Liver (tissue), 9 donors: ENCODE data around the gene SMOC2. TPM values are rescaled to one million over a fixed set of nuclear protein-coding genes. Genes with fewer than 3 reads are reported as not detected.

Experiments used
- DNase-seq: peaks from one replicate; pipeline ENCODE4 v3.0.0-alpha.2; 2017; ENCODE audit warnings: low spot score
- H3K27ac ChIP-seq, 2 donors: one replicate each; pipeline ENCODE4 v1.7.0; 2013; ENCODE audit warnings: inconsistent platforms in 2 of 2, low read length in 2 of 2, control low read depth in 1 of 2, low read depth in 1 of 2, mild to moderate bottlenecking in 1 of 2
- H3K27me3 ChIP-seq, 4 donors: one replicate each; pipeline versions ENCODE4 v1.6.1 to v1.7.0; 2013; ENCODE audit warnings: low read length in 3 of 4, inconsistent platforms in 1 of 4, mild to moderate bottlenecking in 1 of 4, moderate library complexity in 1 of 4; ENCODE audit not compliant: control insufficient read depth in 4 of 4, insufficient read depth in 4 of 4
- H3K36me3 ChIP-seq, 4 donors: one replicate each; pipeline versions ENCODE4 v1.6.1 to v1.7.0; 2013; ENCODE audit warnings: low read length in 3 of 4, mild to moderate bottlenecking in 3 of 4, low read depth in 1 of 4, moderate library complexity in 1 of 4; ENCODE audit not compliant: control insufficient read depth in 4 of 4, insufficient read depth in 3 of 4
- H3K4me1 ChIP-seq, 4 donors: one replicate each; pipeline versions ENCODE4 v1.6.1 to v1.7.0; 2013; ENCODE audit warnings: low read length in 3 of 4, mild to moderate bottlenecking in 3 of 4, moderate library complexity in 1 of 4; ENCODE audit not compliant: control insufficient read depth in 4 of 4, insufficient read depth in 4 of 4
- H3K4me3 ChIP-seq, 3 donors: one replicate each; pipeline versions ENCODE4 v1.6.1 to v1.7.0; 2013; ENCODE audit warnings: low read length in 3 of 3, control low read depth in 1 of 3, low read depth in 1 of 3, mild to moderate bottlenecking in 1 of 3
- H3K9ac ChIP-seq, 2 donors: one replicate each; pipeline ENCODE4 v1.7.0; 2013; ENCODE audit warnings: low read length in 2 of 2, mild to moderate bottlenecking in 2 of 2, moderate library complexity in 2 of 2, control low read depth in 1 of 2, low read depth in 1 of 2
- H3K9me3 ChIP-seq, 4 donors: one replicate each; pipeline versions ENCODE4 v1.6.1 to v1.7.0; 2013; ENCODE audit warnings: low read length in 3 of 4; ENCODE audit not compliant: control insufficient read depth in 4 of 4
- EGR1 ChIP-seq, 2 donors: IDR thresholded peaks; 2 replicates each; pipeline ENCODE4 v1.6.1; 2016 to 2018; ENCODE audit warnings: antibody characterized with exemption in 2 of 2, low read depth in 2 of 2
- FOXA1 ChIP-seq: IDR thresholded peaks from 2 replicates; pipeline ENCODE4 v1.6.1; 2016; ENCODE audit warnings: antibody characterized with exemption
- FOXA2 ChIP-seq: IDR thresholded peaks from 2 replicates; pipeline ENCODE4 v1.6.1; 2016; ENCODE audit warnings: antibody characterized with exemption
- GABPA ChIP-seq, 2 donors: IDR thresholded peaks in 1 of 2; conservative IDR thresholded peaks in 1 of 2; 2 replicates each; pipeline ENCODE4 v1.6.1; 2016; ENCODE audit warnings: antibody characterized with exemption in 2 of 2, mild to moderate bottlenecking in 1 of 2, moderate library complexity in 1 of 2
- HNF4A ChIP-seq, 2 donors: conservative IDR thresholded peaks; 2 replicates each; pipeline ENCODE4 v1.6.1; 2016; ENCODE audit warnings: antibody characterized with exemption in 2 of 2, mild to moderate bottlenecking in 2 of 2
- HNF4G ChIP-seq: IDR thresholded peaks from 2 replicates; pipeline ENCODE4 v1.6.1; 2016; ENCODE audit warnings: antibody characterized with exemption
- JUND ChIP-seq, 2 donors: IDR thresholded peaks; 2 replicates each; pipeline ENCODE4 v1.6.1; 2016; ENCODE audit warnings: antibody characterized with exemption in 2 of 2
- NR2F2 ChIP-seq: IDR thresholded peaks from 2 replicates; pipeline ENCODE4 v1.6.1; 2016; ENCODE audit warnings: antibody characterized with exemption
- RAD21 ChIP-seq, 2 donors: IDR thresholded peaks; 2 replicates each; pipeline ENCODE4 v1.6.1; 2016; ENCODE audit warnings: antibody characterized with exemption in 2 of 2, mild to moderate bottlenecking in 2 of 2
- RXRA ChIP-seq, 2 donors: IDR thresholded peaks; 2 replicates each; pipeline ENCODE4 v1.6.1; 2017 to 2018; ENCODE audit warnings: antibody characterized with exemption in 2 of 2, mild to moderate bottlenecking in 1 of 2
- SP1 ChIP-seq: IDR thresholded peaks from 2 replicates; pipeline ENCODE4 v1.6.1; 2018; ENCODE audit warnings: antibody characterized with exemption, mild to moderate bottlenecking
- TAF1 ChIP-seq: conservative IDR thresholded peaks from 2 replicates; pipeline ENCODE4 v1.6.1; 2016; ENCODE audit warnings: antibody characterized with exemption, mild to moderate bottlenecking
- YY1 ChIP-seq: IDR thresholded peaks from 2 replicates; pipeline ENCODE4 v1.6.1; 2016; ENCODE audit warnings: antibody characterized with exemption, mild to moderate bottlenecking
- WGBS: extraction: QIAGEN DNeasy Blood & Tissue Kit; methylation state at CpG from one replicate; pipeline ENCODE4 v1.1.7; 2013; 5-methylcytosine and 5-hydroxymethylcytosine counted together
- polyA plus RNA-seq, 2 donors: library from polyadenylated mRNA; stranded (reverse) in 1 of 2; unstranded in 1 of 2; fragments of 200-250 nt in 1 of 2; fragments of >200 nt in 1 of 2; fragmentation: Nextera tagmentation in 1 of 2; extraction: Ambion mirVana in 1 of 2; gene quantifications; one replicate each; pipeline versions ENCODE4 v1.2.1 to v1.2.3, GENCODE V29; 2013 to 2015
- total RNA-seq, 2 donors: library from RNA; depleted of rRNA; stranded (reverse); fragments of >200 nt; gene quantifications; one replicate each; pipeline ENCODE4 v1.2.3, GENCODE V29; 2014
- TF ChIP-seq, protein P1 (sequence below): fragments of 150-350 bp; IDR thresholded peaks from 2 replicates; pipeline ENCODE4 v1.5.1; 2017; ENCODE audit warnings: improper control_type of control experiment, low read depth, low read length; ENCODE audit not compliant: missing input control
- TF ChIP-seq, protein P2 (sequence below): IDR thresholded peaks from 2 replicates; pipeline ENCODE4 v1.6.1; 2016; ENCODE audit warnings: antibody characterized with exemption
- TF ChIP-seq, protein P3 (sequence below): IDR thresholded peaks from 2 replicates; pipeline ENCODE4 v1.6.1; 2016; ENCODE audit warnings: antibody characterized with exemption
- TF ChIP-seq, protein P4 (sequence below): IDR thresholded peaks from 2 replicates; pipeline ENCODE4 v1.6.1; 2016; ENCODE audit warnings: antibody characterized with exemption, mild to moderate bottlenecking
- TF ChIP-seq, protein P5 (sequence below): IDR thresholded peaks from 2 replicates; pipeline ENCODE4 v1.6.1; 2016; ENCODE audit warnings: antibody characterized with exemption
- donor health status: healthy.
- donor health status: healthy.
- donor health status: healthy.
- donor health status: healthy.
- donor health status: healthy.

The SMOC2 gene
- total and polyA plus RNA-seq, 4 donors, result 0.23 to 1.9 (median 1.1) TPM

DNA sequence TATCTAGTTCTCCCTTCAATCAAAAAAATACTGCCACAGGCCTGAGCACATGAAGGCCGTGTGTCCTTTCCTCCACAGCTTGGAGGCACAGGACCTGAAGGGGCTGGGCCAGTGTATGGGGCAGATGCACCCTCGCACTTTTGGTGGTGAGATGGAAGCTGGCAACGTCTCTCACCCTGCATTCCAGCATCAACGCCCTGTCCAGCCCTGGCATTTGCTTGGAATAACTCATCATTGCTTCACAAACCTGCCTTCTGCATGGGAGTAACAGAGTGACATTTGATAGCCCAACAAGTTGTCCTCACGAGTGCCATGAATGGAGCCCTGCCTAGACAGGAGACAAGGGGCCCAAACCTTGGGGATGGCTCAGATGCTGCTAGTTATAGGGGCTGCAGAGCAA is 257.9 kb downstream of the SMOC2 start:
- no peak overlapping the region for H3K9ac ChIP-seq
- no peaks in the 10 kb centered on the region for H3K36me3 ChIP-seq
- no peak for DNase-seq
- peaks cover 0 to 1% (median 0%) of the 10 kb centered on the region in 4 donors for H3K9me3 ChIP-seq
- peaks cover 0 to 2% (median 0%) of the 10 kb centered on the region in 4 donors for H3K27me3 ChIP-seq
- no peak overlapping the region for H3K4me3 ChIP-seq
- no peaks in the 10 kb centered on the region for H3K4me1 ChIP-seq
- TF ChIP-seq TAF1 (no peak), HNF4G (no peak), EGR1 (IDR thresholded peaks at IDR 0.05; ENCODE audit: low read depth in 2 of 2) (no peak), FOXA2 (no peak), FOXA1 (no peak), YY1 (no peak), SP1 (no peak), NR2F2 (no peak), RAD21 (IDR thresholded peaks at IDR 0.05) (no peak), HNF4A (conservative IDR thresholded peaks at IDR 0.05) (no peak), RXRA (IDR thresholded peaks at IDR 0.05) (no peak), GABPA (IDR thresholded peaks at IDR 0.05 in 1 of 2, conservative IDR thresholded peaks at IDR 0.05 in 1 of 2) (no peak), JUND (IDR thresholded peaks at IDR 0.05) (no peak)
- TF ChIP-seq, protein P1, sequence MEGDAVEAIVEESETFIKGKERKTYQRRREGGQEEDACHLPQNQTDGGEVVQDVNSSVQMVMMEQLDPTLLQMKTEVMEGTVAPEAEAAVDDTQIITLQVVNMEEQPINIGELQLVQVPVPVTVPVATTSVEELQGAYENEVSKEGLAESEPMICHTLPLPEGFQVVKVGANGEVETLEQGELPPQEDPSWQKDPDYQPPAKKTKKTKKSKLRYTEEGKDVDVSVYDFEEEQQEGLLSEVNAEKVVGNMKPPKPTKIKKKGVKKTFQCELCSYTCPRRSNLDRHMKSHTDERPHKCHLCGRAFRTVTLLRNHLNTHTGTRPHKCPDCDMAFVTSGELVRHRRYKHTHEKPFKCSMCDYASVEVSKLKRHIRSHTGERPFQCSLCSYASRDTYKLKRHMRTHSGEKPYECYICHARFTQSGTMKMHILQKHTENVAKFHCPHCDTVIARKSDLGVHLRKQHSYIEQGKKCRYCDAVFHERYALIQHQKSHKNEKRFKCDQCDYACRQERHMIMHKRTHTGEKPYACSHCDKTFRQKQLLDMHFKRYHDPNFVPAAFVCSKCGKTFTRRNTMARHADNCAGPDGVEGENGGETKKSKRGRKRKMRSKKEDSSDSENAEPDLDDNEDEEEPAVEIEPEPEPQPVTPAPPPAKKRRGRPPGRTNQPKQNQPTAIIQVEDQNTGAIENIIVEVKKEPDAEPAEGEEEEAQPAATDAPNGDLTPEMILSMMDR, result no peak
- TF ChIP-seq, protein P2, sequence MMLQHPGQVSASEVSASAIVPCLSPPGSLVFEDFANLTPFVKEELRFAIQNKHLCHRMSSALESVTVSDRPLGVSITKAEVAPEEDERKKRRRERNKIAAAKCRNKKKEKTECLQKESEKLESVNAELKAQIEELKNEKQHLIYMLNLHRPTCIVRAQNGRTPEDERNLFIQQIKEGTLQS, result no peak
- TF ChIP-seq, protein P3, sequence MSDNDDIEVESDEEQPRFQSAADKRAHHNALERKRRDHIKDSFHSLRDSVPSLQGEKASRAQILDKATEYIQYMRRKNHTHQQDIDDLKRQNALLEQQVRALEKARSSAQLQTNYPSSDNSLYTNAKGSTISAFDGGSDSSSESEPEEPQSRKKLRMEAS, result no peak
- TF ChIP-seq, protein P4, sequence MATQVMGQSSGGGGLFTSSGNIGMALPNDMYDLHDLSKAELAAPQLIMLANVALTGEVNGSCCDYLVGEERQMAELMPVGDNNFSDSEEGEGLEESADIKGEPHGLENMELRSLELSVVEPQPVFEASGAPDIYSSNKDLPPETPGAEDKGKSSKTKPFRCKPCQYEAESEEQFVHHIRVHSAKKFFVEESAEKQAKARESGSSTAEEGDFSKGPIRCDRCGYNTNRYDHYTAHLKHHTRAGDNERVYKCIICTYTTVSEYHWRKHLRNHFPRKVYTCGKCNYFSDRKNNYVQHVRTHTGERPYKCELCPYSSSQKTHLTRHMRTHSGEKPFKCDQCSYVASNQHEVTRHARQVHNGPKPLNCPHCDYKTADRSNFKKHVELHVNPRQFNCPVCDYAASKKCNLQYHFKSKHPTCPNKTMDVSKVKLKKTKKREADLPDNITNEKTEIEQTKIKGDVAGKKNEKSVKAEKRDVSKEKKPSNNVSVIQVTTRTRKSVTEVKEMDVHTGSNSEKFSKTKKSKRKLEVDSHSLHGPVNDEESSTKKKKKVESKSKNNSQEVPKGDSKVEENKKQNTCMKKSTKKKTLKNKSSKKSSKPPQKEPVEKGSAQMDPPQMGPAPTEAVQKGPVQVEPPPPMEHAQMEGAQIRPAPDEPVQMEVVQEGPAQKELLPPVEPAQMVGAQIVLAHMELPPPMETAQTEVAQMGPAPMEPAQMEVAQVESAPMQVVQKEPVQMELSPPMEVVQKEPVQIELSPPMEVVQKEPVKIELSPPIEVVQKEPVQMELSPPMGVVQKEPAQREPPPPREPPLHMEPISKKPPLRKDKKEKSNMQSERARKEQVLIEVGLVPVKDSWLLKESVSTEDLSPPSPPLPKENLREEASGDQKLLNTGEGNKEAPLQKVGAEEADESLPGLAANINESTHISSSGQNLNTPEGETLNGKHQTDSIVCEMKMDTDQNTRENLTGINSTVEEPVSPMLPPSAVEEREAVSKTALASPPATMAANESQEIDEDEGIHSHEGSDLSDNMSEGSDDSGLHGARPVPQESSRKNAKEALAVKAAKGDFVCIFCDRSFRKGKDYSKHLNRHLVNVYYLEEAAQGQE, result no peak
- TF ChIP-seq, protein P5, sequence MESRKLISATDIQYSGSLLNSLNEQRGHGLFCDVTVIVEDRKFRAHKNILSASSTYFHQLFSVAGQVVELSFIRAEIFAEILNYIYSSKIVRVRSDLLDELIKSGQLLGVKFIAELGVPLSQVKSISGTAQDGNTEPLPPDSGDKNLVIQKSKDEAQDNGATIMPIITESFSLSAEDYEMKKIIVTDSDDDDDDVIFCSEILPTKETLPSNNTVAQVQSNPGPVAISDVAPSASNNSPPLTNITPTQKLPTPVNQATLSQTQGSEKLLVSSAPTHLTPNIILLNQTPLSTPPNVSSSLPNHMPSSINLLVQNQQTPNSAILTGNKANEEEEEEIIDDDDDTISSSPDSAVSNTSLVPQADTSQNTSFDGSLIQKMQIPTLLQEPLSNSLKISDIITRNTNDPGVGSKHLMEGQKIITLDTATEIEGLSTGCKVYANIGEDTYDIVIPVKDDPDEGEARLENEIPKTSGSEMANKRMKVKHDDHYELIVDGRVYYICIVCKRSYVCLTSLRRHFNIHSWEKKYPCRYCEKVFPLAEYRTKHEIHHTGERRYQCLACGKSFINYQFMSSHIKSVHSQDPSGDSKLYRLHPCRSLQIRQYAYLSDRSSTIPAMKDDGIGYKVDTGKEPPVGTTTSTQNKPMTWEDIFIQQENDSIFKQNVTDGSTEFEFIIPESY, result no peak
- H3K27ac ChIP-seq, result no peak overlapping the region
- 67% methylated on average over 5 of the region's 5 CpGs for WGBS
